Natural killer cell (primary cell): ENCODE results near the gene NID1. TPM values are rescaled to one million over a fixed set of nuclear protein-coding genes. Genes with fewer than 3 reads are reported as not detected.

Experiments
- ATAC-seq, 3 donors: fragments of 150-1000 bp in 2 of 3; fragments of 200-7000 bp in 1 of 3; cut with Tn5 transposase; 1 replicate in 1 of 3; 2 replicates in 2 of 3; pipeline ENCODE4 v1.10.0; 2021; ENCODE audit warnings: mild to moderate bottlenecking in 2 of 3, moderate library complexity in 2 of 3
- DNase-seq, 2 donors: peaks; one replicate each; pipeline versions ENCODE4 v3.0.0 to v3.0.0-alpha.2; 2013 to 2021; ENCODE audit warnings: mixed read lengths in 1 of 2
- H3K27ac ChIP-seq: one replicate; pipeline ENCODE4 v1.5.1; 2013; ENCODE audit warnings: mild to moderate bottlenecking, low read length
- H3K27me3 ChIP-seq: one replicate; pipeline ENCODE4 v1.6.1; 2013; ENCODE audit warnings: low read length; ENCODE audit not compliant: control insufficient read depth, insufficient read depth
- H3K36me3 ChIP-seq: one replicate; pipeline ENCODE4 v1.6.1; 2013; ENCODE audit warnings: low read length; ENCODE audit not compliant: control insufficient read depth, insufficient read depth
- H3K4me1 ChIP-seq: one replicate; pipeline ENCODE4 v1.6.1; 2013; ENCODE audit warnings: low read length; ENCODE audit not compliant: control insufficient read depth, insufficient read depth
- H3K4me3 ChIP-seq: one replicate; pipeline ENCODE4 v1.5.1; 2013; ENCODE audit warnings: low read length
- H3K9me3 ChIP-seq: one replicate; pipeline ENCODE4 v1.6.1; 2013; ENCODE audit warnings: low read length; ENCODE audit not compliant: control insufficient read depth, insufficient read depth
- H3K27ac Mint-ChIP-seq, 2 donors: one replicate each; pipeline ENCODE4 v1.8.0; 2022; ENCODE audit warnings: mild to moderate bottlenecking in 2 of 2, mixed read lengths in 2 of 2, moderate library complexity in 1 of 2
- H3K27me3 Mint-ChIP-seq, 2 donors: one replicate each; pipeline ENCODE4 v1.8.0; 2022; ENCODE audit warnings: low read depth in 2 of 2, mixed read lengths in 2 of 2
- H3K36me3 Mint-ChIP-seq: one replicate; pipeline ENCODE4 v1.8.0; 2022; ENCODE audit warnings: mixed read lengths
- H3K4me1 Mint-ChIP-seq, 2 donors: one replicate each; pipeline ENCODE4 v1.8.0; 2022; ENCODE audit warnings: mixed read lengths in 2 of 2
- H3K4me3 Mint-ChIP-seq: one replicate; pipeline ENCODE4 v1.8.0; 2022; ENCODE audit warnings: mild to moderate bottlenecking, moderate library complexity, mixed read lengths
- H3K9me3 Mint-ChIP-seq, 2 donors: one replicate each; pipeline ENCODE4 v1.8.0; 2022; ENCODE audit warnings: mixed read lengths in 2 of 2
- WGBS: methylation state at CpG from one replicate; pipeline ENCODE4 v1.1.7; 2013; ENCODE audit warnings: missing lambda C conversion rate; ENCODE audit not compliant: insufficient coverage; 5-methylcytosine and 5-hydroxymethylcytosine counted together
- intact Hi-C: fragments of 100-400 bp; cut with micrococcal nuclease; formaldehyde crosslinking; loops from one replicate; pipeline ENCODE4 v1.14.2; 2022
- total RNA-seq, 4 donors: library from RNA; stranded (reverse); fragments of 120-200 nt in 1 of 4; gene quantifications; one replicate each; pipeline versions ENCODE4 v1.2.3 to v1.2.4, GENCODE V29; 2013 to 2022
- TF ChIP-seq, protein P1 (sequence below): fragments of 200-600 bp; IDR thresholded peaks from one replicate; pipeline ENCODE4 v1.8.0; 2022; ENCODE audit warnings: antibody characterized with exemption

The NID1 gene
- total RNA-seq, 3 donors from 2014 or later (not counting 1 experiment from before 2014, with no cell fraction given): 0.32 to 0.92 (median 0.85) TPM

DNA sequence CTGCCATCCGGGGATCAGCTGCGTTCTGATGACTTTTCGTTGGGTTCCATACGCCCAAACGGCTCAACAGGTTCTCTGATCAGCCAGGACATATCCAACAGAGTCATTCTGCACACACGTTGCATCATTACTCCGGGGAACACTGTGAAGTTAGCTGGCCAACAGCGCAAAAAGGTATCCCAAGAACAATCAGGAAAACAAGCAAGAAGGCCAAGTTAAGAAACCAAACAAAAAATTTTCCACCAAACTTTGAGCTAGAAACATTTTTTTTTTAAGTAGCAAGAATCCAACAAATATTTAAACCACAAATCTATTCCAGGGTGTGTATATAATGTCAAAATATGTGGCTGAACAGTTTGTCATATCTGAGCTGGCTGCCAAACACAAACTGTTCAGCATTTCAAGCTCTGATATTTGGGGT, 29.2 kb downstream of the NID1 start:
- no peaks in the 10 kb centered on the region for H3K9me3 ChIP-seq
- H3K4me3 ChIP-seq: no peak overlapping the region
- no peak for DNase-seq
- intact Hi-C loops: no loop called here
- Mint-ChIP-seq H3K36me3 (no peaks in the 10 kb centered on the region), H3K4me1 (no peaks in the 10 kb centered on the region), H3K9me3 (no peaks in the 10 kb centered on the region), H3K4me3 (no peak overlapping the region), H3K27me3 (peaks cover 0 to 3% of the 10 kb centered on the region in 2 donors), H3K27ac (no peak overlapping the region)
- no peaks in the 10 kb centered on the region for H3K4me1 ChIP-seq
- TF ChIP-seq, protein P1, sequence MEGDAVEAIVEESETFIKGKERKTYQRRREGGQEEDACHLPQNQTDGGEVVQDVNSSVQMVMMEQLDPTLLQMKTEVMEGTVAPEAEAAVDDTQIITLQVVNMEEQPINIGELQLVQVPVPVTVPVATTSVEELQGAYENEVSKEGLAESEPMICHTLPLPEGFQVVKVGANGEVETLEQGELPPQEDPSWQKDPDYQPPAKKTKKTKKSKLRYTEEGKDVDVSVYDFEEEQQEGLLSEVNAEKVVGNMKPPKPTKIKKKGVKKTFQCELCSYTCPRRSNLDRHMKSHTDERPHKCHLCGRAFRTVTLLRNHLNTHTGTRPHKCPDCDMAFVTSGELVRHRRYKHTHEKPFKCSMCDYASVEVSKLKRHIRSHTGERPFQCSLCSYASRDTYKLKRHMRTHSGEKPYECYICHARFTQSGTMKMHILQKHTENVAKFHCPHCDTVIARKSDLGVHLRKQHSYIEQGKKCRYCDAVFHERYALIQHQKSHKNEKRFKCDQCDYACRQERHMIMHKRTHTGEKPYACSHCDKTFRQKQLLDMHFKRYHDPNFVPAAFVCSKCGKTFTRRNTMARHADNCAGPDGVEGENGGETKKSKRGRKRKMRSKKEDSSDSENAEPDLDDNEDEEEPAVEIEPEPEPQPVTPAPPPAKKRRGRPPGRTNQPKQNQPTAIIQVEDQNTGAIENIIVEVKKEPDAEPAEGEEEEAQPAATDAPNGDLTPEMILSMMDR: no peak
- no peaks in the 10 kb centered on the region for H3K36me3 ChIP-seq
- ATAC-seq: no peak
- no peak overlapping the region for H3K27ac ChIP-seq
- 83% methylated on average over 8 of the region's 8 CpGs for WGBS
- H3K27me3 ChIP-seq: no peaks in the 10 kb centered on the region

DNA sequence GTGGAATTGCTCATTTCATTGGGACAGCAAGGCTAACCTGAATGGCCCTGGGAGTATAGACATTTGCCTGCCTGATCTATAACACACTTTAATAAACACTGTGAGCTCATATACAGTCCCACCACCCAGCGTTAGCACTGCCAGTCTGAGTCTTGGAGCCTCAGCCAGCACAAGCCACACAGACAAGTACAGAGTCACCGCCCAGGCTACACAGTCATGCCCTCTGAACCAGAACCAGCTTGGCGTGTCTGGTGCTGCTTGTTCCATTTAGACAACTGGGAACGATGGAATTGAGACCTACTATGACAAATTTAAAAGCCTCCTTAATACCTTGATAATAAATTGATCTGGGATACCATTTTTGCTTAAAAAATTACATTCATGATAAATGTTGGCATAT, 31.6 kb downstream of the NID1 start:
- ATAC-seq (no peak), DNase-seq (no peak)
- intact Hi-C loops: no loop called here
- Mint-ChIP-seq H3K9me3 (no peaks in the 10 kb centered on the region), H3K27ac (no peak overlapping the region), H3K36me3 (no peaks in the 10 kb centered on the region), H3K4me1 (no peaks in the 10 kb centered on the region), H3K27me3 (peaks cover 0 to 3% of the 10 kb centered on the region in 2 donors), H3K4me3 (no peak overlapping the region)
- H3K36me3 ChIP-seq: no peaks in the 10 kb centered on the region
- TF ChIP-seq, protein P1: no peak
- H3K27me3 ChIP-seq: no peaks in the 10 kb centered on the region
- no peak overlapping the region for H3K27ac ChIP-seq
- WGBS: 95% methylated on average over 3 of the region's 4 CpGs
- H3K9me3 ChIP-seq: no peaks in the 10 kb centered on the region
- H3K4me3 ChIP-seq: no peak overlapping the region
- H3K4me1 ChIP-seq: no peaks in the 10 kb centered on the region

DNA sequence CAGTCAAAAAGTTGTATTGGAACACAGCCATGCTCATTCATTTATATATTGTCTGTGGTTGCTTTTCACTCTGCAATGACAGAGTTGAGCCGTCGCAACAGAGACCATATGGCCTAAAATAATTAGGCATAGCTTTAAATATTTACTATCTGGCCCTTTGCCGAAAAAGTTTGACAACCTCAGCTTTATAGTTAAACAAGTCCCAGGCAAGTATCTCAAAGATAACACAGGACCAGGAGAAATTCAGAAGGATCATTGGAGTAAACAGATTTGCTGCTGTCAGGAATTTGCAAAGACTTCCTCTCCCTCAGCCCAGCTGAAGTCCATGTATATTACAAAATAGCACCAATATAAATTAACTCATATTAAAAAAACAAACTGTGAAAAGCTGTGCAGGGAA, 34.4 kb downstream of the NID1 start:
- Histone ChIP-seq H3K9me3 (no peaks in the 10 kb centered on the region), H3K4me3 (no peak overlapping the region), H3K4me1 (no peaks in the 10 kb centered on the region), H3K27me3 (no peaks in the 10 kb centered on the region), H3K27ac (no peak overlapping the region), H3K36me3 (no peaks in the 10 kb centered on the region)
- Mint-ChIP-seq H3K27ac (no peak overlapping the region), H3K9me3 (no peaks in the 10 kb centered on the region), H3K4me3 (no peak overlapping the region), H3K27me3 (no peaks in the 10 kb centered on the region), H3K36me3 (no peaks in the 10 kb centered on the region), H3K4me1 (no peaks in the 10 kb centered on the region)
- intact Hi-C loops: no loop called here
- TF ChIP-seq, protein P1: no peak
- DNase-seq (no peak), ATAC-seq (no peak)
- 91% methylated on average over 3 of the region's 3 CpGs for WGBS

DNA sequence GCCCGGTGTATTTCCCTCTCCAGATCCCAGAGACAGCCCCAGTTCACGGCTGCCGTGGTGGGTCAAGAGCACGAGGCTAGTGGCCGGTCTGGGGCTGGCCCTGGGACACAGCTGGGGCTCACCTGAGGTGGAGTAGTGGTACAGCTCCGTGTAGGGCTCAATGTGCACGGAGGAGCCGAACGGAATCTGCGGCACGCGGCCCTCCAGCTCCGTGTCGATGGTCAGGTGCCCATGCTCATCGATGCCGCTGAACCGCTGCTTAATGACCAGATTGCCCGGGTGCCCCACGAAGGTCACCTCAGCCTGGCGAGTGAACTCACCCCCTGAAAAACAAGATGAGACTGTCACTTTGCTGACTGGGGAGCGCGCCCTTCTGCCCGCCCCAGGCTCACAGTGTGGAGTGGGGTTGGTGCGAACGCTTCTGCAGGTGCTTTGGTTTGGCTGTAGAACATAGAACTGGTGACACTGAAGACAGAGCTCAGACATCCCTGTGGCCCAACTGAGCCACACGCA, 35.4 kb downstream of the NID1 start:
- Histone ChIP-seq H3K36me3 (no peaks in the 10 kb centered on the region), H3K4me3 (no peak overlapping the region), H3K27me3 (no peaks in the 10 kb centered on the region), H3K27ac (no peak overlapping the region), H3K4me1 (no peaks in the 10 kb centered on the region), H3K9me3 (no peaks in the 10 kb centered on the region)
- Mint-ChIP-seq H3K36me3 (no peaks in the 10 kb centered on the region), H3K27ac (no peak overlapping the region), H3K4me1 (no peaks in the 10 kb centered on the region), H3K4me3 (no peak overlapping the region), H3K9me3 (no peaks in the 10 kb centered on the region), H3K27me3 (no peaks in the 10 kb centered on the region)
- TF ChIP-seq, protein P1: no peak
- ATAC-seq (no peak), DNase-seq (no peak)
- 91% methylated on average over 26 of the region's 26 CpGs for WGBS
- intact Hi-C loops: no loop called here
